Measurements from ENCODE around the gene TLCD1.
"Not testable (repeated sequence)": the region's sequence is repeated elsewhere in the genome, so short reads cannot be mapped to it uniquely, and the experiment has no call there.

TLCD1 gene

DNA sequence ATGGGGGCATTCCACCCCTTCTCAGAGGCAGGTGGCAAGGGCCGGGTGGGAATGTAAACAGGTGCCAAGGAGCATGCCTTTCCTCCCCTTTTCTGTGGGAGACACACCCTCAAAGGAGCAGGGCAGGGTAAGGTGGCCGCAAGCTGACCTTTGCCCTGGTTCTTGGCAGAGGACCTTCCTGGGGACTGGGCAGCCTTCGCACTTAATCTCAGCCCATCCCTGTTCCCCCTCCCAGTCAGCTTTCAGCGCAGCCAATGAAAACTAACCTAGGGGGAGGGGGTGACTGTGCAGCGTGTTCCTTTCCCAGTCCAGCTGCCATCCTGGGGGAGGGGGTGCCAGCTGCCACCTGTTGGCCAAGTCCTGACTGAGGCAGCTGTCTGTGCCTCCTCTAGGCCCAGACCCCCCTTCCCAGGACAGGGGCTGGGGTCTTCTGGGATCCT is 20.6 kb upstream of the TLCD1 start:
- DNase-seq, result no peak

DNA sequence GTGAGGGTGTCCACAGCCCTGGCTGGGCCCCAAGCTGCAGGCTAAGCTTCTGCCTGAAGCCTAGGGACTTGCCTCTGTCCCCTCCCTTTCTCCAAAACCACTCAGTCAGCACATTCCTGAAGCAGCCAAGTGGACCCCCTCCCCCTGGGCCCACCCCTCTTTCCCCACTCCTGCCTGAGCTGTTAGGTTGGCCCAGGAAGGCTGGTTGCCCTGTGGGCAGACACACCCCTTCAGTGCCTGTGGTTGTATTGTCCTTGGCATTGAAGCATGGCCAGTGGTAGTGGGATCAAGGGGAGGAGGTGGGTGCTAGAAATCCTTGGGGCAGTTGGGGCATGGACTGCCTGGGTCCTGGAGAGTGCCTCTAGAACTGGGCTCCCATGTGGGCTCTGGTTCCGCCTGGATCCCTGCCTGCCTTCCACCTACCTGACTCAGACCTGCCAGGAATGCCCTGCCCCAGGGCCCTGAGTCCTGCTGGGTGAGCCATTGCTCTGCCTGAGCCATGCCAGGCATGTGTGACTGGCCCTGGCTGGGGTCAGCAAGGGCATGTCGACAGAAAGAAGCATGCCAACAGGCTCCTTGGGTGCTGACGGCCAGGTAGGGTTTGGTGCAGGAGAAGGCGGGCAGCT is 19.9 kb upstream of the TLCD1 start:
- no peak for DNase-seq

DNA sequence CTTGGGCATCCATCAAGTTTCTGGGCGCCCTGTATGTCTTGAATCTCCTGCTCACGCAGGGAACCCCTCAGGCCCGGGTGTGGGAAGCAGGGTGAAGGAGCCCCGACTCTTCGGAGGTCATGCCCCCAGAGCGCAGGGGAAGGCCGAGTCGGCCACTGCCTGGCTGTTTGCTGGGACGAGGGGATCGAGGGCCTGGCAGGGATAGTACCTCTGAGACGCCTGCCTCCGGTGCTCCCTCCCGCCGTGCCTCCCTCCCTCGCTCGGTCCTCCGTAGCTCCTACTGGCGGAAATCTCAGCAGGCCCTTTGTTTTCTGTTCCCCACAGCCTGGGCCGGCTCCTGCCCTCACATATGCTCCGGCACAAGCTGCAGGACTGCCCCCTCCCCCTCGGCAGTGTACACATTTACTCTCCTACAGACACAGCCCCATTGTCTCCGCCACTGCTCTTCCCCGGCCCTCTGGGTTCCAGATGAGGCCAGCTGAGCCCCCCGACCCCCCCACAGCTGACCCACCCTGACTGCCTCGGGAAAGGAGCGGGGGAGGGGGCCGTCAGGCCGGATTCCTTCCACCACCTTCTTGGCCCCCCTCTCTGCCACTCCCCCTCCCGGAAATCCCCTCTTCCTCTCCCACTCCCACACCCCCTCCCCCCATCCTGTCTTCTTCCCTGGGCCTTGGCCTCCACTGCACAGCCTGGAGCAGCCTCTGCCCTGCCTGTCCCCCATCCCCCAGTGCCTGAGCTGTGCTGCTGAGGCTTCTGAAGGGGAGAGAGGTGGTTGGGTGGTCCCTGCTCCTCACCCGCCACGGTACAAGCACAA is 19.1 kb upstream of the TLCD1 start:
- peak in 5 of 6 experiments; percentile 12 to 60 (median 46) for DNase-seq

DNA sequence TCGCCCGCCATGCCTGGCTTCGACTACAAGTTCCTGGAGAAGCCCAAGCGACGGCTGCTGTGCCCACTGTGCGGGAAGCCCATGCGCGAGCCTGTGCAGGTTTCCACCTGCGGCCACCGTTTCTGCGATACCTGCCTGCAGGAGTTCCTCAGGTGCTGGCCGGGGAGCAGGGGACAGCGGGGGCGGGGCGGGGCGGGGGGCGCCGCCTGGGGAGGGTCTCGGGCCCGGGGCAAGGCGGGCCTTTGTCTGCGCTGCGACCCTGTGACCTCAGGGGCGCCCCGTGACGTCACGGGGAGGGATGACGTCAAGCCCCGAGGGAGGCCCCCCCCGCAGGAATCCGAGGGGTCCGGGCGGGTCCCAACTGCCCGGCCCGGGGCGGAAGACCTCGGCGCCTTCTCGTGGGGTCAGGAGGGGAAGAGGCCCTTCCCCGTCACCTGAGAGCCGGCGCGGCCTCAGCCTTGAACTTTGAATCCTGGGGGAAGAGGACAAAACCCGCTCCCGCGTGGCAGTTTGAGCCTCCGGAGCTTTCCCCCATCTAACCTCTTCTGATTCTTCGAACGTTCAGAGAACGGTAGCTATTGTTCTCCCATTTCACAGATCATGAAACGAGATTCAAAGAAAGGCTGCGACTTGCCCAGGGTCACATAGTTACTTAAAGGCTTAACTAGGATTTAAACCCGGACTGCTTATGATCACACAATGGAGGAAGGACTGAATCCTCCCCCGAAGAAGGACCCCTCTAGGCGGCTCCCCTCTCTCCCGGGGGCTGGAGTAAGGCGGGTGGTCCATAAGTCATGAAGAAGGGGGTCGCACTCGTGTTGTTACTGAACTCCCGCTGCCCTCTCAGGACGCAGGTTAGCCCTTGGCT is 18.3 kb upstream of the TLCD1 start:
- peak; percentile 42 to 83 (median 64) for DNase-seq

DNA sequence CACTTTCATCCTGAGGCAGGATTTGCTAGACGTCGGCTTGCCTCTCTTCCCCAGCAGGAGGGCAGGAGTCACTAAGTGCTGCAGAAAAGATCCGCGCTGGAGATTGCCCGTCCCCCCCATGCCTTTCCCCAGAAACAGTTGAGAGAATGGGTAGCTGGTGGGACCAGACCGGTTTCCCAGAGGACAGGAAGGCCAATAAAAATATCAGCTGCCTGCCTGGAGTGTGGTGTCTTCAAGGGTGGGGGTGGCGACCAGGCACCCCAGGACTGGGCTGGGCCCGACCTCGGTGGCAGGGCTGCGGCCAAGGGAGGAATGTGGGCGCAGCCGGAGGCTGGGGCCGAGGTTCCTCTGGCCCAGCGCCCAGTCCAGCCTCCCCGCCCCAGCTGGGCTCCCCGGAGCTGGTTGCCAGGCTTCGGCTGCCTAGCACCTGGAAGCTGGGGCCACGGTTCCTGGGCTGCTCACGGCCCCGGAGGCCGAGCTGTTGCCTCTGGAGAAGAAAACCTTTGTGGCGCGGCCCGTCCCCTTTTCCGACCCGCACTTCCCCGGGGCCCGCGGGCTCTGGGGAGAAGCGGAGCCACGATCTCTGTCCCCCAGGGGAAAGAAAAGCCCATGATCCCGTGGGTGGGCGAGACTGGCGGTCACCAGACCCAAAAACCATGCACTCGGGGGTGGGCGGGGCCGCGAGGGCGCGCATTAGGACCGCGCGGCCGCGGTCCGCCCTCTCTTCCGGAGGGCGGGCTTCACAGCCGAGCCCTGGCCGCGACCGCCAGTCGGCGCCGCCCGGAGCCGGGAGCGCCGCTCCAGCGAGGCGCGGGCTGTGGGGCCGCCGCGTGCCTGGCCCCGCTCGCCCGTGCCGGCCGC is 17.4 kb upstream of the TLCD1 start, which contains the start of gene TRAF4:
Gene TRAF4 (plus strand): TSS at position 769 of the 861 bp plus-strand sequence. CDS start 102 bp downstream, outside the sequence.
- DNase-seq, result peak; percentile 42 to 83 (median 70)

DNA sequence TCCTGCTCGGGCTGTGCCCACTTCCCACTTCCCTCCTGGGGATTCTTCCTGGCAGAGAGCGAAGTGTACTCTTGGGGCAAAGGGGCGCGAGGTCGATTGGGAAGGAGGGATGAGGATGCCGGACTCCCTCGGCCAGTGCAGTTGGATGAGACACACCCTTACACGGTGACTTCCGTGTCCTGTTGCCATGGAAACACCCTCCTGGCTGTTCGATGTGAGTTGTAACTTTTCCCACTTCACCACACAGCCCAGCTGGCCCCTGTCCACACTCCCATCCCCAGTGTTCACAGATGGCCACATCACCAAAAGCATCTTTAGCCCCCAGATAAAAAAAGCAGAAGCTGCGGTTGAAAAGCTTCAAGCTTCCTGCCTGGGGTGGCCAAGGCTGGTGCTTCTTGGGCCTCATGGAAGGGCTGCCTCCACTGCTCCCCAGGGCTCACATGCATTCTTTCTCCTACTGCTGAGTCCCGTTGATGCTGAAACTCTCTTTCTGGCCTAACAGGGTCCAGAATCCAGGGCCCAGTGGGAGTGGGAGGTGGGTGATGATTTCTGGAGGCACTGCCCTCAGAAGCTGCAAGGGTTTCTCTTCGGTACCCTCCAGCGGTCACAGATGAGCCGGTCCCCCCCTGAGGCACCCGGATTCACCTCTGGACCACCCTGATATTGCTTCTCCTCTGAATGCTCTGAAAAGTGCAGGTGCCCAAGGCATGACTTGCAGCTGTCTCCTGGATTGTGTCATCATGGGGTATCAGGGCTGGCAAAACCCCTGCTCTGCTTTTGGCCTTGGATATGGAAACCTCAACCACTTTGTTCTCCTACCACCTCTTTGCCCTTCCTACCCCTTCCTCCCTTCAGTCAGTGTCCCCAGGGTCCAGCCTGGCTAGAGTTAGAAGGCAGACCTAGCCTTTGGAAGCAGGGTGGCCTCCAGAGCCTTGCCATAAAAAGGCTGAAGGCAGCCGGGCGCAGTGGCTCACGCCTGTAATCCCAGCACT is 15.6 kb upstream of the TLCD1 start:
- no peak for DNase-seq

DNA sequence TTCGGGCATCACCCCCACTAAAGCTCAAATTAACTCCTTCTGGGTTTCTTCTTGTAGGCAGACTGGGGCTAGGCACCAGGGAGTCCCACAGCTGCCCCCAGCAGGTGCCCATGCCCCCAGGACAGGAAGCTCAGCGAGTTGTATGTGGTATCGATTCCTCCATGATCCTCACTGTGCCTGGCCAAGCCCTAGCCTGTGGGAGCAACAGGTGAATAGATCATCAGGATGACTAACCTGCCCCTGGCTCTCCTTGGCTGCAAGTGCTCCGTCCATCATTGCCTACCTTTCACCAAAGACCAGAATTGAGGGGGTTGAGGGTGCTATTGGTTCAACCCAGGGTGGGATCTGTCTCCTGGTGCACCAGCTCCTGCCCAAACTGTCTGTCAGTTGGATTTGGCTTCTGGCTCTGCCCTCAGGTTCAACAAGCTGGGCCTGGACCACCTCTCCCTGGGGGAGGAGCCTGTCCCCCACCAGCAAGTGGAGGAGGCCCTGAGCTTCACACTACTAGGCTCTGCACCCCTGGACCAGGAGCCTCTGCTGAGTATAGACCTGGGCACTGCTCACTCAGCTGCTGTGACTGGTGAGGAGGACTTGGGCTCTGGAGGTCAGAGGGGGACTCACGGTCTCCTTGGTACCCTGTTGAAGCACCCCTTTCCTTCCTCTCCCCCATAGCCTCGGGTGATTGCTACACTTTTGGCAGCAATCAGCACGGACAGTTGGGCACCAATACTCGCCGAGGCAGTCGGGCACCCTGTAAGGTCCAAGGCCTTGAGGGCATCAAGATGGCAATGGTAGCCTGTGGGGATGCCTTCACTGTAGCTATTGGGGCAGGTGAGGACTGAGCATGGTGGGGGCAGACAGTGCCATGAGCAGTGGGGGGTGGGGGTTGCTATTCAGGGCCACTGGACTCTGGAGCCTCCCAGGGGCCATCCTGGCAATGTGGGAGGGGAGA is 14.6 kb upstream of the TLCD1 start:
- no peak for DNase-seq

DNA sequence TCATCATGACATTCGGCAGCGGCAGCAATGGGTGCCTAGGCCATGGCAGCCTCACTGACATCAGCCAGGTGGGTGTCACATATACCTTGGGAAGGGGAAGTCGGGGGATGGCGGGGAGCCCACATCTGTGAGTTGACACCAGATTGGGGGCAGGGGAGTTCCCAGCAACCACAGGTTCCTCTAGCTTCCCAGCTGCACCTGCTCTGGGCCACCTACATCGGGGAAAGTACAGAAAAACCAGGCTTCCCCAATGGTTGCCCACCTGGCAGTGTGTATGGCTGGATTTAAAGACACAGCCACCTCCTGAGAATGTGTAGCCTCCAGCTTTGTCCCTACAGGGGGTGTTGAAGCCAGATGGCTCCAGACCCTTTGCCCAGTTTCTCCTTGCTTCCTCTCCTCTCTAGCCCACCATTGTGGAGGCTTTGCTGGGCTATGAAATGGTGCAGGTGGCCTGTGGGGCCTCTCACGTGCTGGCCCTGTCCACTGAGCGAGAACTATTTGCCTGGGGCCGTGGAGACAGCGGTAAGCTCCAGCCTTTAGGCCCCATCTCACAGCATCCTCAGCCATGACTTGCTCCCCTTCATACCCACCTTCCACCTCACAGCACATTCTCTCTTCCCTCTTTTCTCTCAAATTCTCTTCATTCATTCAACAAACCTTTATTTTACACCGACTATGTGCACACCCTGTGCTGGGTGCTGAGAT is 12.8 kb upstream of the TLCD1 start:
- peak in 4 of 6 experiments; percentile 8 to 37 (median 17) for DNase-seq

DNA sequence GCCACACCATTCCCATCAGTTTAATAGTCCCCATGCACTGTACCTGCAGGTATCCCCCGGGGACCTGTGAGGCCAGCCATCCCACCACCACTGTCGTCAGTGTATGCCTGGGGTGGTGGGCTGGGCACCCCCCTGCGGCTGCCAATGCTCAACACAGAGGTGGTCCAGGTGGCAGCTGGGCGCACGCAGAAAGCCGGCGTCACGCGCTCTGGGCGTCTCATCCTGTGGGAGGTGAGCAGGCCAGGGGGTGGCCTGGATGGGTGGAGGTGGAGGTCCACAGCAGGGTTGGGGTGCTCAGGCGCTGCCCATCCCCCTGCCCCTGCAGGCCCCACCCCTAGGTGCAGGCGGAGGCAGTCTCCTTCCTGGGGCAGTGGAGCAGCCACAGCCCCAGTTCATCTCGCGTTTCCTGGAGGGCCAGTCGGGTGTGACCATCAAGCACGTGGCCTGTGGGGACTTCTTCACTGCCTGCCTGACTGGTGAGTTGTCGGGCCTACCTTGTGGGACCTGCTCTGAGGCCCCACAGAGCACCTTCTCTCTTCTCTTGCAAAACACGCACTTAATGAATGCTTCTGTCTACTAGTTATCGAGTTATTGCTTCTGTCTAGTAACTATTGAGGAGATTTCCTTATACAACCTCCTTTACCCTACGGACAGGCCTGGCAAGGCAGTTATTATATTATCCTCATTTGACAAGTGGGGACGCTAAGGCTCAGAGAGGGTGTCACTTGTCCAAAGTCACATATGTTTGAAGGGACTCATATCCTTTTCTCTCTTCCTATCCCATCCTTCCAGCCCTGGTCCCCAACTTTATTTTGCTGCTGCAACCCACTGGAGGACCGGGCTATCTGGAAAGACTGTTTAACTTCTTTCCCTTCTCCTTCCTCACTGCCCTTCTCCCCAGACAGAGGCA is 12.0 kb upstream of the TLCD1 start:
- no peak for DNase-seq

DNA sequence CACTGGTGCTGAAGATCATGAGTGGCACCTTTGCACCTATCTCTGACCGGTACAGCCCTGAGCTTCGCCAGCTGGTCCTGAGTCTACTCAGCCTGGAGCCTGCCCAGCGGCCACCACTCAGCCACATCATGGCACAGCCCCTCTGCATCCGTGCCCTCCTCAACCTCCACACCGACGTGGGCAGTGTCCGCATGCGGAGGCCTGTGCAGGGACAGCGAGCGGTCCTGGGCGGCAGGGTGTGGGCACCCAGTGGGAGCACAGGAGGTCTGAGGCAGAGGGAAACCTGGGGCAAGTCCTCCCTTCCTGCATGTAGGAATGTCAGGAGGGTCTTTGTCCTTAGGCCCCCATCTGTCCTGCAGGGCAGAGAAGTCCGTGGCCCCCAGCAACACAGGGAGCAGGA is 11.3 kb upstream of the TLCD1 start:
- no peak for DNase-seq

DNA sequence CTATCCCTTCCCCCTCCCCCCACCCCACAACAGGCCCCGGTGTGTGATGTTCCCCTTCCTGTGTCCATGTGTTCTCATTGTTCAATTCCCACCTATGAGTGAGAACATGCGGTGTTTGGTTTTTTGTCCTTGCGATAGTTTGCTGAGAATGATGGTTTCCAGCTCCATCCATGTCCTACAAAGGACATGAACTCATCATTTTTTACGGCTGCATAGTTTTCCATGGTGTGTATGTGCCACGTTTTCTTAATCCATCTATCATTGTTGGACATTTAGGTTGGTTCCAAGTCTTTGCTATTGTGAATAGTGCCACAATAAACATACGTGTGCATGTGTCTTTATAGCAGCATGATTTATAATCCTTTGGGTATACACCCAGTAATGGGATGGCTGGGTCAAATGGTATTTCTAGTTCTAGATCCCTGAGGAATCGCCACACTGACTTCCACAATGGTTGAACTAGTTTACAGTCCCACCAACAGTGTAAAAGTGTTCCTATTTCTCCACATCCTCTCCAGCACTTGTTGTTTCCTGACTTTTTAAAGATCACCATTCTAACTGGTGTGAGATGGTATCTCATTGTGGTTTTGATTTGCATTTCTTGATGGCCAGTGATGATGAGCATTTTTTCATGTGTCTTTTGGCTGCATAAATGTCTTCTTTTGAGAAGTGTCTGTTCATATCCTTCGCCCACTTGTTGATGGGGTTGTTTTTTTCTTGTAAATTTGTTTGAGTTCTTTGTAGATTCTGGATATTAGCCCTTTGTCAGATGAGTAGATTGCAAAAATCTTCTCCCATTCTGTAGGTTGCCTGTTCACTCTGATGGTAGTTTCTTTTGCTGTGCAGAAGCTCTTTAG is 10.1 kb upstream of the TLCD1 start:
- DNase-seq, result not testable (repeated sequence)

DNA sequence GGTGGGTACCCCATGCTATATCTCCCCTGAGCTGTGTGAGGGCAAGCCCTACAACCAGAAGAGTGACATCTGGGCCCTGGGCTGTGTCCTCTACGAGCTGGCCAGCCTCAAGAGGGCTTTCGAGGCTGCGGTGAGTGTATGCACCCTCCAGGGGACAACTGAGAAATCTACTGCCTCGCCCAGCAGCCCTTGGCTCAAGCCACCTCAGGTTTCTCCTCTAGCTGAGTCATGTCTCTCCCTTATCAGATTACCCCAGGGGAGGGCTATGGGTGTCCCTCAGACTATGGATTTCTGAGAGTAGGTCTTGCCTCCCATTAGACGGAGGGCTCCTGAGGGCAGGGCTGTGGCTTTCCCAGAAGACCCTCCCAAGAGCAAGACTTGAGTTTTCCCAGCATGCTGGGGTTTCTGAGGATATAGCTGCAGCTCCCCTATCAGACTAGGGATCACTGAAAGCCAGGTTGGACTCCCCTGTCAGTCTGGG is 9.2 kb upstream of the TLCD1 start:
- DNase-seq, result no peak

DNA sequence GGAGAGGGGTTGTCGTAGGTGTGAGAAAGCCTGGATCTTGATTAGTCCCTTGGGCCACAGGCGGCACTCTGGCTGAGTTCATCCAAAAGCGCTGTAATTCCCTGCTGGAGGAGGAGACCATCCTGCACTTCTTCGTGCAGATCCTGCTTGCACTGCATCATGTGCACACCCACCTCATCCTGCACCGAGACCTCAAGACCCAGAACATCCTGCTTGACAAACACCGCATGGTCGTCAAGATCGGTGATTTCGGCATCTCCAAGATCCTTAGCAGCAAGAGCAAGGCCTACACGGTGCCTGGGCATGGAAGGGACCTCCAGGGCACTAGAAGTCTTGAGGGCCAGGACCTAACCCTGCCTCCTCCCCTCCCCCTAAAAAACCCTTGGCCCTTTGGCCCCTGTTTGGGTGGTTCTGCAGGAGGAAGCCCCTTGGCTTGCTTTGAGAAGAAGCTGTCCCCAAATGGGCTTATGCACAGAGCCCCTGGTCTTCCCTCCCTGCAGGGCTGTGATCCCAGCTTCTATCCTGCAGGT is 8.7 kb upstream of the TLCD1 start:
- no peak for DNase-seq

DNA sequence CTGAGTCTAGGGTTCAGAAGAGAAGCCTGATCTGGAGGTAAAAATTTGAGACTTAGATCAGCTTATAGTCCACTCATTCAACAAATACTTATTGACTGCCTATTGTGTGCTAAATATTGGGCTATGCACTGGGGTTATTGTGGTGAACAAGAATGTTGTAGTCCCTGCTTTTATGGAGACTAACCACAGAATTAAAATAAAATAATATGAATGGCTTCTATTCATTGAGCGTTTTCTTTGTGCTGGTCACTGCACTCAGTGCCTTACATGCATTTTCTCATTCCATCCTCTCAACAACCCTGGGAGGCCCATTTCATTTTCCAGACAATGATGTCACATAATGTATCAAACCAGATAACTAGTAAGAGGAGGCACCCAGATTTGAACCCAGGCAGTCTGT is 7.3 kb upstream of the TLCD1 start:
- DNase-seq, result no peak

DNA sequence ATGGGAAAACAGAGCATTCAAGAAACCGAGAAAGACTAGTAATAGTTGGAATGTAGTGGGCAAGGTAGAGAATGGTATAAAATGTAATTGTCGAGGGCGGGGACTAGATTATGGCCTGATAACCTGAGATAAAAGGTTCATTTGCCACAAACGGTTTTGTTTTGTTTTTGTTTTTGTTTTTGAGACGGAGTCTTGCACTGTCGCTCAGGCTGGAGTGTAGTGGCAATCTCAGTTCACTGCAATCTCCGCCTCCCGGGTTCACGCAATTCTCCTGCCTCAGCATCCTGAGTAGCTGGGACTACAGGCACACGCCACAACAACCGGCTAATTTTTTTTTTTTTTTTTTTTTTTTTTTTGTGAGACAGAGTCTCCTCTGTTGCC is 3.9 kb upstream of the TLCD1 start:
- no peak for DNase-seq

DNA sequence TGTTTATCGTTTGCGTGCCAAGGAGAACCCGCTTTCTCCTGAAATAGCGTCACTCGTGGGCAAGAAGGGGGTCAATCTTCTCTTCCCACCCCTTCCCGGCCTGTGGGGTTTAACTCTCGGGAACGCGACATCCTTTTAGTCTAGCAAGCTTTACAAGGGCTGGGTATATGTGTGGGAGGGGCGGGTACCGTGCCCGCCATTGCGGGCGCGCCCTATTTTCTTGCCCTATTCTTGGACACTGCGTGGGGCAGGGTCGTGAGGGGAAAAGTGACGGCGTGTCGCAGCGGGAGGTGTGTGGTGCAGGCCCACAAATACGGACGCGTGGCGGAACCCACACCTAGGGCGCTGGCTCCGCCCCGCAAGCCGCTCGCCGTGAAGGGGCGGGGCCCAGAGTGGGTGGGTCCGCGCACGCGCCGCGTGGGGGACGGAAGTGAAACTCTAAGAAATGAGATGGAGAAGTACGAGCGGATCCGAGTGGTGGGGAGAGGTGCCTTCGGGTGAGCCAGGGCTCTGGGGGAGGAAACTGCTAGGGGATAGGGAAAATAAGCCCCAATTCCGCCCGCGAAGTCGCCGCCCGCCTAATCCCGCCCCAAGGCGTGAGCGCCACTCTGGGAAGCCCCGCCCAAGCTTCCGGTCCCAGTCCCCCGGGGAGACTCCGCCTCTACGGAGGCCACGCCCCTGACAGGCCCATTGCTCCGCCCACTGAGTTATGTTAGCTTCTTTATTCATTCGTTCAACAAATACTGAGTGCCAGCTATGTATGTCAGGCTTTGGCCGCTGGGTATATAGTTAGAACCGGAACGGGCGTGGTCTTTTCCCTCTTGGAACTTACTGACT is 2.5 kb upstream of the TLCD1 start, which contains the start of gene NEK8:
Gene NEK8 (plus strand): TSS at position 425 of the 837 bp plus-strand sequence. CDS start 26 bp downstream, at position 451.
- peak; percentile 95 to 100 (median 98) for DNase-seq
